Sigmoid colon (tissue), 7 donors: ENCODE measurements around the gene DCLK3. TPM values are rescaled to one million over a fixed set of nuclear protein-coding genes. Genes with fewer than 3 reads are reported as not detected.

Experiments used
- polyA plus RNA-seq, 3 donors: library from polyadenylated mRNA; stranded (reverse); fragments of 200-250 nt; gene quantifications; one replicate each; pipeline ENCODE4 v1.2.3, GENCODE V29; 2013
- total RNA-seq, 4 donors: library from RNA; depleted of rRNA; stranded (reverse); fragments of >200 nt; gene quantifications; one replicate each; pipeline ENCODE4 v1.1.0, GENCODE V29; 2016
- donor health status: healthy with polysubstance abuse.
- donor health status: Bipolar disorder and iron deficiency.
- donor health status: healthy.

DCLK3 gene
- total and polyA plus RNA-seq, 7 donors: 0.12 to 0.36 (median 0.23) TPM; not detected in 2

Other genes with a start within 250 kb of the DCLK3 start
- 10 to 100 TPM in 3 of 4 donors, 1 to 10 TPM in 1; 8.6 to 26.3 (median 16.9) TPM for gene TRANK1, start 180.5 kb upstream of the DCLK3 start, total RNA-seq
- gene TRANK1, start 180.5 kb upstream of the DCLK3 start, polyA plus RNA-seq: 10 to 100 TPM; 12.6 to 36.4 (median 26.1) TPM
- 10 to 100 TPM; 11.8 to 18.9 (median 14.0) TPM for gene EPM2AIP1, start 228.6 kb upstream of the DCLK3 start, total RNA-seq
- 1 to 10 TPM; 1.2 to 6.0 (median 5.2) TPM for gene EPM2AIP1, start 228.6 kb upstream of the DCLK3 start, polyA plus RNA-seq
- gene MLH1, start 229.0 kb upstream of the DCLK3 start, total RNA-seq: 10 to 100 TPM; 27.2 to 60.3 (median 36.5) TPM
- 10 to 100 TPM in 2 of 3 donors, 1 to 10 TPM in 1; 9.0 to 20.8 (median 14.3) TPM for gene MLH1, start 229.0 kb upstream of the DCLK3 start, polyA plus RNA-seq